ENCODE data around the gene ME1.
"Not testable (repeated sequence)": the region's sequence is repeated elsewhere in the genome, so short reads cannot be mapped to it uniquely, and the experiment has no call there.

ME1 gene

DNA sequence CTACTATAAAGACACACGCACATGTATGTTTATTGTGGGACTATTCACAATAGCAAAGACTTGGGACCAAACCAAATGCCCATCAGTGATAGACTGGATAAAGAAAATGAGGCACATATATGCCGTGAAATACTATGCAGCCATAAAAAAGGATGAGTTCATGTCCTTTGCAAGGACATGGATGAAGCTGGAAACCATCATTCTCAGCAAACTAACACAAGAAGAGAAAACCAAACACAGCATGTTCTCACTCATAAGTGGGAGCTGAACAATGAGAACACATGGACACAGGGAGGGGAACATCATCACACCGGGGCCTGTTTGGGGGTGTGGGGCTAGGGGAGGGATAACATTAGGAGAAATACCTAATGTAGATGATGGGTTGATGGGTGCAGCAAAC lies 174.1 kb downstream of the ME1 start:
- DNase-seq (ENCODE audit: low spot score) = not testable (repeated sequence)

DNA sequence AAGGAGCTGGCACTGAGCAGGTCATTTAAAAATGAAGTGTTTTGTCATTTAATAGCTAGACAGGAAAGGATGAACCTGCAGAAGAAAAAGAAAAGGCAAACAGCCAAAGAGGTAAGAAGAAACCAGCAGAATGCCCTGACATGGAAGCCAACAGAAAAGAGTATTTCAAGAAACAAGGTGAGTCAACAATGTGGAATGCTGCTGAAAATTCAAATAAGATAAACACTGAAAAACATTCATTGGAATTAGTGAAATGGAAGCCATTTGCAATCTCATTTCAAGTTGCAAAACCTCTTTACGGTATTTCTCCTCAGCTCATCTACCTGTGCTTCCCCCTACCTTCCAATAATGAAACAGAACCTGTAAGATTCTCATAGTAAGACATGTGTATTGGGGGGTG lies 178.1 kb downstream of the ME1 start:
- DNase-seq (ENCODE audit: low spot score) = no peak

GRCh38 chr6:83250235-83250634 lies 180.6 kb downstream of the ME1 start:
- no peak for DNase-seq (ENCODE audit: low spot score)

- no peak for DNase-seq (ENCODE audit: low spot score)
Measured at GRCh38 chr6:83247471-83247870, 183.4 kb downstream of the ME1 start.

DNA sequence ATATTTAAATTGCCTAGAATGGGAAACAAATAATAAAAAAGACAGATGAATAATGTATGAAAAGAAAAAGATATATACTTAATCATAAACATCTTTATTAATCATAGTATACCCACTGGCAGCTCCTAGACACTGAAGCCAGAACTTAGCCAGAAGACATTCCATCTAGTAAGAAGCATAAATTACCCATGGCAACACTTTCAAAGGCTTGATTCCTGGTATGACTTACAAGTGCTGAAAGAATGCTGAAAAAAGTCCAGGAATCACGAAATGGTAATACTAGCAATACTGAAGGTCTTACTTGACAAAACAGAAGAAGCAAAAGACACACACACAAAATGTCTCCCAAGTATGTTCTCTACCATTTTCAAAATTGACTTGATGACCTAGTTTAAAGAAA lies 199.7 kb downstream of the ME1 start:
- DNase-seq (ENCODE audit: low spot score) = no peak

GRCh38 chr6:83226517-83226916 lies 204.3 kb downstream of the ME1 start:
- no peak for DNase-seq (ENCODE audit: low spot score)

DNA sequence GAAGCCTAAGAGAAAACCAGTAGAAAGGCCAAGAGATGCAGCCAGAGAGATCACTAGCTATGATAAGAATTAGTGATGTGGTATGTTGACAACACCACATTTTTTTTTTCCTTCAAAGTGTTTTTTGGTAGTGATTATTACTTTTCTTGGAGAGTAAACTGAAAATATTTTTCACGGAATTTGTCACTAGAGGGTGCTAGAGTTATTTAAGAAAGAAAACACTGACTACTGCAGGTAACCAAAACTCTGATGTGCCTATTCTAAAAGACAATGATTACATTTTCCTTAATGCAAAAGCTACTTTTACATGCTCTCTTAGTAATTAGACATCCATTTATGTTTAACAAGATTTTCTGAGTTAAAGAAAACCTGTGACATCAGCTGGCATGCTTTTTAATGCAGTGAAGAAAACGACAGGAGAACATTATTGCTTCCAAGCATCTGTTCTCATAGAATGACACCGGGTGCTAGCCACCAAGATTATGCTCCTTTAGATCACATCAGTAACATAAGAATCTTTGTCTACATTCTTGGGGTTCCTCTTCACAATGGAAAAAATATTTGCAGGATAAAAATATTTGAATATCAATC lies 208.9 kb downstream of the ME1 start:
- DNase-seq (ENCODE audit: low spot score) = peak; percentile 36

GRCh38 chr6:83221276-83221675 lies 209.6 kb downstream of the ME1 start:
- no peak for DNase-seq (ENCODE audit: low spot score)

- no peak for DNase-seq (ENCODE audit: low spot score)
Measured at GRCh38 chr6:83220121-83220520, 210.7 kb downstream of the ME1 start.

DNA sequence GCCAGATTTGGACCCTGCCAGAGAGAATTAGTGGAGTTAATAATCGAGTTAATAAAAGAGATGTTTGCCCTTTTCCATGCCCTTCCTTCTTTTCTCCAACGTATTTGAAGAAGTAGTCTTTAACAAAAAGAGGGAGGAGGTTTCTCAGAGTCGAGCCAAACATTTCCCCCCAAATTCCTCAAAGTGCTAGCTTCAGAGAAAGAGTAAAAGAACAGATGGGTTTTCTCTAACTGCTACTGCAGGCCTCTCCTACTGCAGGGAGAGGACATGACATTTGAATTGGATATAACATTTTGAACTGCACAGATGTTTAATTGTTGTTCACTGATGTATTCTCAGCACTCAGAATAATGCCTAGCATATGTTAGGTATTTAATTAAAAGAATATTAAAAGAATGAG lies 212.2 kb downstream of the ME1 start:
- no peak for DNase-seq (ENCODE audit: low spot score)

DNA sequence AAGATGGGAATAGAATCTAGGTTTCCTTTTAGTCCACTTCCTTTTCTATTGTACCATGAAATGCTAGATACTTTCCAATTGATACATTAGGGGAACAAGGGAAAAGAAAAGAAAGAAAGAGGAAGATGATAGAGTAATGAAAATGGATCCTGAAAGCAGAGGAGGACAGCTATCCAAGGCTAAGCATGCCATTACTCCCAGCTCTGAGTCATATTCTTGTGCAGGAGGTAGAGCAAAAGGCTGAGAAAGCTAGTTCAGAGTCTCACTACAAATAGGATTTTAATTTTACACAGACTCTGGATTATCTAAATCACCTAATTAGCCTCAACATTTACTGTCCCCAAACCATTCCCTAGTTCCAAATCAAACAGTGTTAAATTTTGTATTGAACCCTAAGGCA lies 214.0 kb downstream of the ME1 start:
- DNase-seq (ENCODE audit: low spot score) = no peak

GRCh38 chr6:83215131-83216047 lies 215.5 kb downstream of the ME1 start:
- peak; percentile 68 for DNase-seq (ENCODE audit: low spot score)

- no peak for DNase-seq (ENCODE audit: low spot score)
Measured at GRCh38 chr6:83202031-83202430, 228.8 kb downstream of the ME1 start.

DNA sequence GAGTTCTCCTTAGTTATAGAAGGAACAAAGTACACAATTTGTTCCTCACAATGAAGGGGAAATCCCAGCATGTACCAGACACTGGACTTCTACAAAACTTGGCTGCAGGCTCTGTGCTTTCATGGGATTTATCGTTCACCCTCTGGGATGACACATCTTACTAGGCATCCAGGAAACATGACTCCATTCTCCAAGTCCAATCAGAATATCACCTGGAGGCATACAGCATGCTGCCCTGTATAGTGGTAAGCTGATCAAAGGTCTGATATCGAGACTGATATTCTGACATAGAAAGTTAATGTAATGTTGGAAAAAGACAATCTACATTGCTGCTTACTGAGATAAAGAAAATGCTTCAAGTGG lies 231.0 kb downstream of the ME1 start:
- DNase-seq (ENCODE audit: low spot score) = no peak

DNA sequence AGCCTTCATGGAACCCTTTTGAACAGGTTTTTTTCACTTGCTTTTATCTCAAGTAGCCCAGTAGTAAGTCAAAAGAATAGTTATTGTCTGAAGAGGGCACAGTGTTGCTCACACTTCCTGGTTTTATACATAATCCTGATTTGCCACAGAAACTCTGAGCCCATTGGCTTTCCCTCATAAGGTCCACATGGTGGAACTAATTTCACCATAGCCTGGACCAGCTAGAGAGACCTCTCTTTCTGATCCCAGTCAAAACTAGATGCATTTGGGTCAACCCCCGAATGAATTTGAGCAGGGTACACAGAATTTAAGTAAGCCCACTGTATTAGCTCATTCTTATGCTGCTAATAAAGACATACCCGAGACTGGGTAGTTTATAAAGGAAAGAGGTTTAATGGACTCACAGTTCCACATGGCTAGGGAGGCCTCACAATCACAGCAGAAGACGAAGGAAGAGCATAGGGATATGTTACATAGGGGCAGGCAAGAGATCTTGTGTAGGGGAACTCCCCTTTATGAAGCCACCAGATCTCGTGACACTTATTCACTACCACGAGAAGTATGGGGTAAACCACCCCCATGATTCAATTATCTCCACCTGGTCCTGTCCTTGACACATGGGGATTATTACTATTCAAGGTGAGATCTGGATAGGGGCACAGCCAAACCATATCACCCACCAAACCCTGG lies 231.5 kb downstream of the ME1 start:
- no peak for DNase-seq (ENCODE audit: low spot score)

GRCh38 chr6:83198486-83199172 lies 232.2 kb downstream of the ME1 start:
- DNase-seq (ENCODE audit: low spot score) = no peak

DNA sequence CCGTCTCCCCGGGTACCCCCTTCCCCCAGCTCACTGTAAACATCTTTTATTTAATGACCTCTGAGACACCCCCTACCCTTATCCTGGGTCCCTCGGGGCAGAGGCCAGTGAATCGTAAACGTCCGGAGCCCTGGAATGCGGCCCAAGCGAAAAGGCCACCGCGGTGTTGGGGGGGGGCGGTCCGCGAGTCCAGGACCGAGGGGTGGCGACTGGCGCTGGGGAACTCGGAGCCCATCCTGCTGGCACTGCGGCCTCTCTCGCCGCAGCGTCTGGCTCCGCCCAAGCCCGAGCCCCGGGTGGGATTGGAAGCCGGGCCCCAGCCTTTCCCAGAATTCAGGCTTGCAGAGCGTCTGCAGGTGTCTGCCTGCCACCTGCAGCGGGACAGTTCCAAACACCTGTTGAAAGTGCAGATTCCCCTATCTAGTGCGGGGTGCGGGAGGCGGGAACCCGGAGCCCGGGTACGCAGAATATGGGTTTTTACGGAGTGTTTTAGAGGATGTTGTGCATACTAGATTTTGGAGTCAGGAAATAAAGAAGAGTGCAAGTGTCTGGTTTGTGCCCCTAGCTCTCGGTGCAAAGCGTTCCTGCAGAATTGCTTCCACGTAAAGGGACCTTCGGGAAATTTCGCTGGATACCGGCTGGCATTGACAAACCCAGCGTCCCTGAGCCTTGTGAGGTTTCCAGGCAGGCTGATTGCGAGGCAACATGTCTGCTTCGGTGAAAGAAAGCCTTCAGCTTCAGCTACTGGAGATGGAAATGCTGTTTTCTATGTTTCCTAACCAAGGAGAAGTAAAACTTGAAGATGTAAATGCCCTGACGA lies 236.9 kb downstream of the ME1 start:
- peak; percentile 9 for DNase-seq (ENCODE audit: low spot score)

DNA sequence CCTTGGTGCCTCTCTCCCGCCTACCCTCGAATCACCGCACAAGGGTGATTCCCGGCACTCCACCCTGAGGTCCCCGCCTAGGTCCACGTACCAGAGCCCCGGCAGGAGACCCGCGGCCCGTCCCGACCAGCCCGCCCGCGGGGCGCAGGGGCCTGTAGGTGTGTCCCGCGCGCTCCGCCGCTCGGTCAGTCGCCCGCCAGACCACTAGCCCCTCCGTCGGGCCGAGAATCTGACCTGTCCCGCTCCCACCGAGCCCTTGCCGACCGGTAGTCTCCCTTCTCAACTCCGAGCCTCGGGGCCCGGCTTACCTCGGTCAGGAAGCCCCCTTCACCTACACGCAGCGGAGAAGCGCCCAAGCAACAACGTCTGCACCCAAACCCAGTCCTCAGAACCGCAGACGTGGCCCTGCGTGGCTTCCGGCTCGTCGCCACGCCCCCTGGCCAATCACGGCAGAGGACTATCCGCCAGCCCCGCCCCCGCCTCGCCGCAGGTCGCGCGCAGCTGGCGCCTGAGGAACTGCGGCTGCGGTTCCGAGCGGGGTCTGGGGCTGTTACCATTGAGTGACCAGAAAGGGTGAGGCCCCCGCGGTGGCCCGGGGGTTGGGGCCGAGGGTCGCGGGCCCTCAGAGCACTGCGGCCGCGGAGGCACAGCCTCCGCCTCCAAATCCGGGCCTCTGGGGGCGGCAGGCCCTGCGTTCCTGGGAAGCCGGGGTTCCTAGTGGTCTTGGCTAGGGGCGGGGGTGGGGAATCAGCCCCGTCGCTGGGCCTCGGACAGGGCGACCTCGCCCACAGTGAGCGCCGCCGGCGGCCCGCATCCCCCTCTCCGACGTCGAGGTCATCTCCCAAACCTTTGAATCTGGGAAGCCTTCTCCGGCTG lies 237.7 kb downstream of the ME1 start, which contains the start of the genes PGM3 and RWDD2A:
PGM3 (minus strand) TSS at position 395 of the 876 bp plus-strand sequence. CDS start 2,253 bp downstream, outside the sequence.
RWDD2A (plus strand) TSS at position 487 of the 876 bp plus-strand sequence. CDS start 1,095 bp downstream, outside the sequence.
- peak; percentile 83 for DNase-seq (ENCODE audit: low spot score)

GRCh38 chr6:83192456-83192855 lies 238.4 kb downstream of the ME1 start:
- DNase-seq (ENCODE audit: low spot score) = no peak

GRCh38 chr6:83191974-83192373 lies 238.9 kb downstream of the ME1 start:
- not testable (repeated sequence) for DNase-seq (ENCODE audit: low spot score)

Data from CD4-positive, alpha-beta T cell treated with Interleukin-15 for 4 hours (primary cell).